ENCODE results near the gene CASQ2. TPM values are rescaled to one million over a fixed set of nuclear protein-coding genes. Genes with fewer than 3 reads are reported as not detected.

Gene CASQ2
- total RNA-seq, result 1.0 TPM
- 6.7 TPM for polyA plus RNA-seq
- long read RNA-seq, donor 1, result 0 reads
- long read RNA-seq, donor 2, partial matches to known transcripts, result 0 of 2 reads
- long read RNA-seq, donor 2, other reads (novel, unspliced or antisense), result 0 of 2 reads
- long read RNA-seq, donor 3, result 0 reads
- long read RNA-seq, donor 4, result 0 reads
- long read RNA-seq, donor 5, partial matches to known transcripts, result 0 of 1 reads
- long read RNA-seq, donor 5, other reads (novel, unspliced or antisense), result 0 of 1 reads
- long read RNA-seq, donor 6, result 0 reads
- long read RNA-seq, donor 7, partial matches to known transcripts, result 0 of 1 reads
- long read RNA-seq, donor 7, other reads (novel, unspliced or antisense), result 0 of 1 reads
- long read RNA-seq, donor 8, partial matches to known transcripts, result 0 of 1 reads
- long read RNA-seq, donor 8, other reads (novel, unspliced or antisense), result 0 of 1 reads
- long read RNA-seq, donor 9, result 0 reads
- long read RNA-seq, donor 10, result 0 reads

DNA sequence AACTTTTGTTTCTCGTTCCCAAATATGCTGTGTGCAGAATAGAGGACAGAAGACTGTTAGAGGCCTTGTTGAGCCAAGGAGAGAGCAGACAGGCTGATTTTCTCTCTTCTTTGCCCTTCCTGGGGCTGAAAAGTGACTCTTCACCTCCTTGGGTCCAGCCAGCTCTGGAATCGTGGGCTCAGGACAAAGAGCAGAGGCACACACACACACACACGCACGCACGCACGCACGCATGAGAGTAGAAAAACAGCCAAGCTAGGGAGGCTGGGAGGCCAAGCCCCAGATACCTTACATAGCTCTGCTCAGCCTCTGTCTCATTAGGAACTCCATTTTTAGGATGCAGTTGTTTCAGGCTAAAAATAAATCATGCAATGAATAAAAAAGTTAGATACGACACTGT, at the start of gene CASQ2:
Gene CASQ2 (minus strand): TSS at position 166 of the 400 bp plus-strand sequence. CDS start 173 bp downstream, outside the sequence.
- no peak within 1 kb of the TSS for H3K27ac ChIP-seq (ENCODE audit: low read depth in 1 of 2, low read length in 1 of 2)
- no peaks in the 10 kb centered on the region for H3K9me3 ChIP-seq (ENCODE audit: control insufficient read depth in 2 of 2, insufficient read depth in 1 of 2, low read length in 1 of 2)
- no peaks in the 10 kb centered on the region for H3K4me1 ChIP-seq (ENCODE audit: control insufficient read depth in 2 of 2, insufficient read depth in 2 of 2, low read length in 2 of 2)
- WGBS, result 97% methylated on average over 8 of the region's 8 CpGs
- no peaks in the 10 kb centered on the region for H3K36me3 ChIP-seq (ENCODE audit: control insufficient read depth in 2 of 2, insufficient read depth in 2 of 2, low read length in 1 of 2)
- H3K4me3 ChIP-seq (ENCODE audit: low read length in 2 of 2), result no peak within 1 kb of the TSS
- no peak for DNase-seq (ENCODE audit: low read depth in 6 of 9, low spot score in 9 of 9)
- peaks cover 0 to under 1% of the 10 kb centered on the region in 2 donors for H3K27me3 ChIP-seq (ENCODE audit: control insufficient read depth in 2 of 2, insufficient read depth in 1 of 2, low read length in 1 of 2)

GRCh38 chr1:115815694-115816093, 47.2 kb upstream of the CASQ2 start:
- Histone ChIP-seq H3K4me3 (ENCODE audit: low read length in 2 of 2) (no peak overlapping the region), H3K27ac (ENCODE audit: low read depth in 1 of 2, low read length in 1 of 2) (no peak overlapping the region), H3K4me1 (ENCODE audit: control insufficient read depth in 2 of 2, insufficient read depth in 2 of 2, low read length in 2 of 2) (no peaks in the 10 kb centered on the region), H3K9me3 (ENCODE audit: control insufficient read depth in 2 of 2, insufficient read depth in 1 of 2, low read length in 1 of 2) (no peaks in the 10 kb centered on the region), H3K27me3 (ENCODE audit: control insufficient read depth in 2 of 2, insufficient read depth in 1 of 2, low read length in 1 of 2) (no peaks in the 10 kb centered on the region), H3K36me3 (ENCODE audit: control insufficient read depth in 2 of 2, insufficient read depth in 2 of 2, low read length in 1 of 2) (no peaks in the 10 kb centered on the region)
- no peak for DNase-seq (ENCODE audit: low read depth in 6 of 9, low spot score in 9 of 9)
- WGBS, result 93% methylated on average over 3 of the region's 3 CpGs

DNA sequence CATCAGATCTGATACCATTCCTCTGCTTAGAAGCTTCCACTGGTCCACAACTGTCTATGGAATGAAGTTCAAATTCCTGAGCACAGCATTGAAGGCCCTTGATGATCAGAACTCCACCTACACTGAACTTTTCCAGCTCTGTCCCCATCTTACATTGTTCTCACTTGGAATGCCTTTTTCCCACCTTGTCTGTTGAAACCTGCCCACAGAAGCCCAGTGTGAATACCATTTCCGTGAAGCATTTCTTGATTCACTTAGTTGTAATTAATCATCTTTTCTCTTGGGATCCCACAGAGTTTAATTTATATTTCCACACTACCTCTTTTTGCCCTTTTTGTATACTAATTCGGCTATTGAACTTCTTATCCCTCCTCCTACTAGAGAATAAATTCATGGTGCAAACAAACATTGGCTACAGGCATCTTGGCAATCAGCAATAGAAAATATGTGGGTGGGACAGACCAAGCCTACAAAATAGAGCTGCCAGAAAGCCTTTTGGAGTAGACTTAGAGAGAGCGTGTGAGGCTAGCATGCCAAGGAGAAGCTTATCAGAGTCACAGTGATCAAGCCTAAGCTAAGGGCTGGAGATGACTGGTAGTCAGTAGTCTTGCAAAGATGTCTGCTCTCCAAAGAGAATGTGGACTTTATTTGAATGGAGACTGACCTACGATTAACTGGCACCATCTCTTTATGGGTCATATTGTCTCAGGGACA, 46.3 kb upstream of the CASQ2 start:
- 96% methylated on average over 4 of the region's 4 CpGs for WGBS
- no peak overlapping the region for H3K27ac ChIP-seq (ENCODE audit: low read depth in 1 of 2, low read length in 1 of 2)
- no peaks in the 10 kb centered on the region for H3K9me3 ChIP-seq (ENCODE audit: control insufficient read depth in 2 of 2, insufficient read depth in 1 of 2, low read length in 1 of 2)
- H3K4me3 ChIP-seq (ENCODE audit: low read length in 2 of 2), result no peak overlapping the region
- no peaks in the 10 kb centered on the region for H3K36me3 ChIP-seq (ENCODE audit: control insufficient read depth in 2 of 2, insufficient read depth in 2 of 2, low read length in 1 of 2)
- H3K4me1 ChIP-seq (ENCODE audit: control insufficient read depth in 2 of 2, insufficient read depth in 2 of 2, low read length in 2 of 2), result no peaks in the 10 kb centered on the region
- H3K27me3 ChIP-seq (ENCODE audit: control insufficient read depth in 2 of 2, insufficient read depth in 1 of 2, low read length in 1 of 2), result no peaks in the 10 kb centered on the region
- DNase-seq (ENCODE audit: low read depth in 6 of 9, low spot score in 9 of 9), result no peak

DNA sequence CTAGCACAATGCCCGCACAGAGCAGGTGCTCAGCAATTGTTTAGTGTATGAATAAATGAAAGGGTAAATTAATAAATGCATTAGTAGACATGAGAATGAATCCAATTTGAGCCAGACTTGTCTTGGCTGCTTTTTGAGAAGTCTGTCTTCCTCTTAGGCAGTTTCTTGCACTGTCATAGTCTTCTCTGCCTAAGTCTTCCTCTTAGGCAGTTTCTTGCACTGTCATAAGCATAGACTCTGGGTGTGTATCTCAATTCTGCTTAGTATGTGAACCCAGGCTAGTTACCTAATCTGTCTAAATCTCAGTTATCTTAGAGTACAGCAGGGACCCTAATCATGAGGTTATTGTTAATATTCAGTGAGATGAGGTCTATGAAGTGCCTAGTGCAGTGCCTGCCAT, 45.2 kb upstream of the CASQ2 start:
- Histone ChIP-seq H3K36me3 (ENCODE audit: control insufficient read depth in 2 of 2, insufficient read depth in 2 of 2, low read length in 1 of 2) (no peaks in the 10 kb centered on the region), H3K27ac (ENCODE audit: low read depth in 1 of 2, low read length in 1 of 2) (no peak overlapping the region), H3K9me3 (ENCODE audit: control insufficient read depth in 2 of 2, insufficient read depth in 1 of 2, low read length in 1 of 2) (no peaks in the 10 kb centered on the region), H3K4me1 (ENCODE audit: control insufficient read depth in 2 of 2, insufficient read depth in 2 of 2, low read length in 2 of 2) (no peaks in the 10 kb centered on the region), H3K4me3 (ENCODE audit: low read length in 2 of 2) (no peak overlapping the region), H3K27me3 (ENCODE audit: control insufficient read depth in 2 of 2, insufficient read depth in 1 of 2, low read length in 1 of 2) (no peaks in the 10 kb centered on the region)
- no peak for DNase-seq (ENCODE audit: low read depth in 6 of 9, low spot score in 9 of 9)
- 98% methylated on average over 1 of the region's 1 CpG for WGBS

DNA sequence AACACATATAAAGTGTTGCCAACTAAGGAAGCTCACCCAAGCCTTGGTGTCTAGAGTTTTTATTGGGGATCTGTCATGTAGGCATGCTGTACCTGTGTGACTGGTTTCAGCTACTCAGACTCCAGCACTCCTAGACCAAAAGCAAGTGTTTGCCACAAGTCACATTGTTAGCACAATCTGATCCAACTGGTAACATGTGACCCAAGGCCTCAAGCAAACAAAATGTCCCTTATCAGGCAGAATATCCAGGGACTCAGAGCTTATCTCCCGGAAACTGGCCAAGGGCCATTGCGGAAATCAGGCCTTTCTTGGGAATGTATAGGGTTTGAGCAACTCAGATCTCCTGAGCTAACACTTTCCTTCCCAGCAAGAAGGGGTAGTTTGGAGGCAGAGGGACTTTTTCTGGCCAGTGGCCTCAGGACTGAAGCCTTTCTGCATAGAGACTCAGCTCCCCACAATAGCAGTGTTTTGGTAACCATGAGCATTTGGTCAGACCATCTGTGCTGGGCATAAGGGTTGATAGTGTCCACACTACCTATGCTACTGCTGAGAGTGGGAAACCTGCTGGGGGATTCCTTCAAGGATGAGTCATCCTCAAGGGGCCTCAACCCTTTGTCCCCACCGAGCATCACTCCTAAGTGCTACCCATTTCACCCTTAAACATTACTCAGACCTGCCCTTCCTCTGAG, 42.8 kb upstream of the CASQ2 start:
- no peaks in the 10 kb centered on the region for H3K4me1 ChIP-seq (ENCODE audit: control insufficient read depth in 2 of 2, insufficient read depth in 2 of 2, low read length in 2 of 2)

DNA sequence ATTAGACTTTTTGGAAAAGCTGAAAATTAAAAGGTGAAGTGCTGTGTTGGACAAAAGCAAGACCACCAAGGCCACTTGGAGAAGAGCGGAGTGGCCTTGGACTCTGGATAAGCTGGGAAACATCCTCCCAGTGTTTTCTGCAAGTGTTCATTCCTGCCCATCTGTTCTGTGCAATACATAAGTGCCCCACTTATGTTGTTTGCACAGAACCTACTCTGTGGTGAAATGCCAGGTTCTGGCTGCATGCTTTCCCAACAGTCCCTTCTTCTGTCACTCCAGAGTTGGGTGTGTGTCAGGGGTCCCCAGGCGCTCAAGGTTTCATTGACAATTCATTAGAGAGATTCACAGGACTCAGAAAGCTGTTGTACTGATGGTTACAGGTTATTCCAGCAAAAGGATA, 42.1 kb upstream of the CASQ2 start:
- 98% methylated on average over 2 of the region's 2 CpGs for WGBS
- H3K9me3 ChIP-seq (ENCODE audit: control insufficient read depth in 2 of 2, insufficient read depth in 1 of 2, low read length in 1 of 2), result no peaks in the 10 kb centered on the region
- no peak overlapping the region for H3K27ac ChIP-seq (ENCODE audit: low read depth in 1 of 2, low read length in 1 of 2)
- no peak overlapping the region for H3K4me3 ChIP-seq (ENCODE audit: low read length in 2 of 2)
- no peaks in the 10 kb centered on the region for H3K4me1 ChIP-seq (ENCODE audit: control insufficient read depth in 2 of 2, insufficient read depth in 2 of 2, low read length in 2 of 2)
- no peaks in the 10 kb centered on the region for H3K36me3 ChIP-seq (ENCODE audit: control insufficient read depth in 2 of 2, insufficient read depth in 2 of 2, low read length in 1 of 2)
- DNase-seq (ENCODE audit: low read depth in 6 of 9, low spot score in 9 of 9), result no peak
- H3K27me3 ChIP-seq (ENCODE audit: control insufficient read depth in 2 of 2, insufficient read depth in 1 of 2, low read length in 1 of 2), result no peaks in the 10 kb centered on the region

More for the DNA sequence above, 42.8 kb upstream of the CASQ2 start:
- Histone ChIP-seq H3K4me3 (ENCODE audit: low read length in 2 of 2) (no peak overlapping the region), H3K27ac (ENCODE audit: low read depth in 1 of 2, low read length in 1 of 2) (no peak overlapping the region), H3K27me3 (ENCODE audit: control insufficient read depth in 2 of 2, insufficient read depth in 1 of 2, low read length in 1 of 2) (no peaks in the 10 kb centered on the region), H3K9me3 (ENCODE audit: control insufficient read depth in 2 of 2, insufficient read depth in 1 of 2, low read length in 1 of 2) (no peaks in the 10 kb centered on the region), H3K36me3 (ENCODE audit: control insufficient read depth in 2 of 2, insufficient read depth in 2 of 2, low read length in 1 of 2) (no peaks in the 10 kb centered on the region)
- no peak for DNase-seq (ENCODE audit: low read depth in 6 of 9, low spot score in 9 of 9)
- WGBS, result 94% methylated on average over 3 of the region's 3 CpGs

- Histone ChIP-seq H3K4me3 (ENCODE audit: low read length in 2 of 2) (no peak overlapping the region), H3K36me3 (ENCODE audit: control insufficient read depth in 2 of 2, insufficient read depth in 2 of 2, low read length in 1 of 2) (no peaks in the 10 kb centered on the region), H3K27me3 (ENCODE audit: control insufficient read depth in 2 of 2, insufficient read depth in 1 of 2, low read length in 1 of 2) (no peaks in the 10 kb centered on the region), H3K9me3 (ENCODE audit: control insufficient read depth in 2 of 2, insufficient read depth in 1 of 2, low read length in 1 of 2) (no peaks in the 10 kb centered on the region), H3K27ac (ENCODE audit: low read depth in 1 of 2, low read length in 1 of 2) (no peak overlapping the region), H3K4me1 (ENCODE audit: control insufficient read depth in 2 of 2, insufficient read depth in 2 of 2, low read length in 2 of 2) (no peaks in the 10 kb centered on the region)
- 81% methylated on average over 2 of the region's 2 CpGs for WGBS
- DNase-seq (ENCODE audit: low read depth in 6 of 9, low spot score in 9 of 9), result no peak
Observed at GRCh38 chr1:115809847-115810246, 41.3 kb upstream of the CASQ2 start.

GRCh38 chr1:115809076-115809475, 40.6 kb upstream of the CASQ2 start:
- Histone ChIP-seq H3K27me3 (ENCODE audit: control insufficient read depth in 2 of 2, insufficient read depth in 1 of 2, low read length in 1 of 2) (no peaks in the 10 kb centered on the region), H3K27ac (ENCODE audit: low read depth in 1 of 2, low read length in 1 of 2) (no peak overlapping the region), H3K36me3 (ENCODE audit: control insufficient read depth in 2 of 2, insufficient read depth in 2 of 2, low read length in 1 of 2) (no peaks in the 10 kb centered on the region), H3K4me3 (ENCODE audit: low read length in 2 of 2) (no peak overlapping the region), H3K9me3 (ENCODE audit: control insufficient read depth in 2 of 2, insufficient read depth in 1 of 2, low read length in 1 of 2) (no peaks in the 10 kb centered on the region), H3K4me1 (ENCODE audit: control insufficient read depth in 2 of 2, insufficient read depth in 2 of 2, low read length in 2 of 2) (no peaks in the 10 kb centered on the region)
- no peak for DNase-seq (ENCODE audit: low read depth in 6 of 9, low spot score in 9 of 9)

DNA sequence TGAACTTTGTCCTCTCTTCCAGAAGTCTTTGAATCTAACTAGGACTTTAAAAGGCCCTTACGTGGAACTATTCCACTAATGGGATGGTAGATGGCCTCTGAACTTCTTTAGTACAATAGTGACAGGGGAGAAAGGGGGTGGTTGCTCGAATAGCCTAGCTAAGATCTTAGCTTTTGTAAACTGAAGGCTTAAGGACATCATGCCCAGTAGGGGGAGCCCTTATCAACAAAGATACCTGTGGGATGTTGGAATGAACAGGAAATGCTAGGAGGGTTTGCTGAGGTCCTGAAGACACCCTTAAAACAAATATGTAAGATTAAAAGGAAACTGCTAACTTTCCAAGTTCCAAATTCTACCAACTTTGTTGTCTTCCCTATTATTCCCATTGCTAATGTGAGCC, 39.2 kb upstream of the CASQ2 start:
- H3K9me3 ChIP-seq (ENCODE audit: control insufficient read depth in 2 of 2, insufficient read depth in 1 of 2, low read length in 1 of 2), result no peaks in the 10 kb centered on the region
- no peaks in the 10 kb centered on the region for H3K36me3 ChIP-seq (ENCODE audit: control insufficient read depth in 2 of 2, insufficient read depth in 2 of 2, low read length in 1 of 2)
- H3K27me3 ChIP-seq (ENCODE audit: control insufficient read depth in 2 of 2, insufficient read depth in 1 of 2, low read length in 1 of 2), result no peaks in the 10 kb centered on the region
- no peaks in the 10 kb centered on the region for H3K4me1 ChIP-seq (ENCODE audit: control insufficient read depth in 2 of 2, insufficient read depth in 2 of 2, low read length in 2 of 2)
- no peak overlapping the region for H3K27ac ChIP-seq (ENCODE audit: low read depth in 1 of 2, low read length in 1 of 2)
- no peak overlapping the region for H3K4me3 ChIP-seq (ENCODE audit: low read length in 2 of 2)
- 6% methylated on average over 2 of the region's 2 CpGs for WGBS
- DNase-seq (ENCODE audit: low read depth in 6 of 9, low spot score in 9 of 9), result peak; percentile 24 to 86 (median 67)
